ENCODE measurements around the gene DYRK3. TPM values are rescaled to one million over a fixed set of nuclear protein-coding genes. Genes with fewer than 3 reads are reported as not detected.
A peak's percentile ranks its signal among the peaks of the same experiment; 100 is the strongest.

Gene DYRK3
- total and polyA plus RNA-seq, 9 of the 15 experiments (the other 6 are each of a cell fraction or from before 2014, with no cell fraction given) = 4.5 to 33.7 (median 25.7) TPM

GRCh38 chr1:206693592-206693991 lies 58.3 kb downstream of the DYRK3 start (continued):
- TF ChIP-seq ETV5 (CRISPR knock-in tag; IDR thresholded peaks at IDR 0.05; ENCODE audit: low read depth) = no peak
- no peak for TF ChIP-seq POLR2AphosphoS5 (IDR thresholded peaks at IDR 0.05; ENCODE audit: control insufficient read depth, insufficient read depth, low read depth, low read length)
- no peak for TF ChIP-seq KDM4B (IDR thresholded peaks at IDR 0.05; ENCODE audit: borderline replicate concordance in 2 of 2, low read depth in 1 of 2)
- TF ChIP-seq RUNX1 (IDR thresholded peaks at IDR 0.05; ENCODE audit: low read depth) = no peak
- TF ChIP-seq SMARCB1 (IDR thresholded peaks at IDR 0.05; ENCODE audit: insufficient read length, low read depth) = no peak
- no peak for TF ChIP-seq EGR1 (conservative IDR thresholded peaks at IDR 0.05)
- TF ChIP-seq IFI16 (CRISPR knock-in tag; IDR thresholded peaks at IDR 0.05) = no peak

GRCh38 chr1:206694171-206695124 lies 59.1 kb downstream of the DYRK3 start:
- POLR2A ChIA-PET = interaction anchor here (0.7 to 10.1 kb wide), 4 partner anchors 8 to 42 kb away, joined by 3 to 130 read pairs (median 4); no protein-coding TSS in a partner anchor
- no TSS peak for BruUV-seq (replicated peaks)
- intact Hi-C loops (cut with micrococcal nuclease) = no loop called here

More at GRCh38 chr1:206694171-206695124, 59.1 kb downstream of the DYRK3 start:
- ATAC-seq (no peak), FAIRE-seq (no peak), DNase-seq (ENCODE audit: extremely low read depth in 1 of 4, low spot score in 3 of 4) (peak in 1 of 4 experiments; percentile 11)
- TF ChIP-seq RBM34 (IDR thresholded peaks at IDR 0.05; ENCODE audit: borderline replicate concordance, insufficient read depth, low read length) (no peak), CEBPB (tag; IDR thresholded peaks at IDR 0.05) (no peak), SUPT5H (IDR thresholded peaks at IDR 0.05) (no peak), POLR2AphosphoS5 (IDR thresholded peaks at IDR 0.05; ENCODE audit: control insufficient read depth, insufficient read depth, low read depth, low read length) (0 out of 2 replicates have a peak, but pooled peaks have one; percentile 2), ELF1 (tag; IDR thresholded peaks at IDR 0.05) (no peak), ZBTB33 (CRISPR knock-in tag; IDR thresholded peaks at IDR 0.05) (no peak)
- no peak overlapping the region for H3K4me3 ChIP-seq
- no peaks in the 10 kb centered on the region for H3K27me3 ChIP-seq (ENCODE audit: control insufficient read depth in 2 of 2, insufficient read depth in 2 of 2, low read length in 2 of 2)
- H2AFZ ChIP-seq (ENCODE audit: low read depth, low read length) = no peak overlapping the region
- peaks cover 98% of the 10 kb centered on the region for H3K79me2 ChIP-seq (ENCODE audit: control insufficient read depth, insufficient read depth, low read length)
- CTCF ChIA-PET (ENCODE audit: low intra/inter-chr PET ratio) = no interaction called here
- peaks cover 19% of the 10 kb centered on the region for H3K9me1 ChIP-seq (ENCODE audit: control insufficient read depth, insufficient read depth, low read length)
- no peak overlapping the region for H3K4me2 ChIP-seq (ENCODE audit: insufficient read depth, low read length)
- no peaks in the 10 kb centered on the region for H3K9me3 ChIP-seq (replicated peaks; ENCODE audit: control insufficient read depth, insufficient read depth, low read depth, low read length)
- H4K20me1 ChIP-seq (replicated peaks; ENCODE audit: control insufficient read depth, insufficient read depth, low read length) = peaks cover 69% of the 10 kb centered on the region
- in situ Hi-C loops (cut with MboI) = no loop called here
- peaks cover 38% of the 10 kb centered on the region; the same call in 2 of the 3 replicates for H3K36me3 ChIP-seq (ENCODE audit: control insufficient read depth, insufficient read depth, low read length)
- peaks cover 30 to 38% of the 10 kb centered on the region in 2 experiments; a peak in 4 of 5 replicates for H3K4me1 ChIP-seq (replicated peaks in 1 of 2; ENCODE audit: control insufficient read depth in 2 of 2, insufficient read depth in 2 of 2, low read length in 2 of 2)
- H3K9ac ChIP-seq (ENCODE audit: insufficient read depth in 1 of 2, low read depth in 2 of 2, low read length in 2 of 2) = no peak overlapping the region
- 81% methylated on average over 11 of the region's 11 CpGs for WGBS (ENCODE audit: insufficient coverage, low coverage, missing lambda C conversion rate)
- no peak overlapping the region for H3K27ac ChIP-seq (ENCODE audit: extremely low read depth, low read depth, low read length)
